UCSD-AML1 (cell line): Measurements from ENCODE around the gene PRDM5.

ENCODE experiments used
- DNase-seq: peaks from one replicate; lab custom pipeline; 2025; ENCODE audit not compliant: unreplicated experiment; lab: John Stamatoyannopoulos, UW

Gene PRDM5

DNA sequence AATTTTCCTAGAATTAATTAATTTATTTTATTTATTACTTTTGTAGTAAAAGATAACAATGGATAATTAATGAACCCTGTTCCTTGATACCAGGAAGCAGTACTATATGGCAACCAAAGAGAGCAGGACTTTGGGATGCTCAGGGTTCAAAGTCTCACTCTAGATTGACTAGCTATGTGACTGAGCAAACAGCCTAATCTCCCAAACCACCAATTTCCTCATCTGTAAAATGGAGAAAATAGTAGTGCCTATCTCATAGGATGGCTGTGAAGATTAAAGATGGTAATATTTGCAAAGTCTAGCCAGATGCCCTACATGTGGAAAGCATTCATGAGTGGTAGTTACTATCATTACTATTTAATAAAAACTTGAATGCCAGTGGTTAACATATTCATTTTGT, 97.6 kb downstream of the PRDM5 start:
- no peak for DNase-seq

DNA sequence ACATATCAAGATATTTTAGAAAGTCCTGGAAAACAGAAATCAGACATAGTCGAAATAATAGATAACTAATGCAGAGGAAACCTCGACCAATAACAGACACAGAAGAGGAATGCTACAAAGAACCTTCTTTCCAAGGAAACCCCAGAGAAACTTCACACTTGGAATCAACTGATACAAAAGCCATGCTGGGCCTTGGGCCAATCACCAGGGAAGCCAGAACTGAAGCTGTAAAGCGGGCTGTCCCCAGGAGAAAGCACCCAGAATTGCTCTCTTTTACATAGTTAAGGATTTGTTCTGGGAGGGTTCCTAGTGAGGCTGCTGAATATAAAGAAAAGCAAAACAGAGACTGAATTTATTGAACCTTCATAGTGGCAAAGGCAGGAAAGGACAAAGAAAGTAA, 100.5 kb downstream of the PRDM5 start:
- DNase-seq, result no peak

DNA sequence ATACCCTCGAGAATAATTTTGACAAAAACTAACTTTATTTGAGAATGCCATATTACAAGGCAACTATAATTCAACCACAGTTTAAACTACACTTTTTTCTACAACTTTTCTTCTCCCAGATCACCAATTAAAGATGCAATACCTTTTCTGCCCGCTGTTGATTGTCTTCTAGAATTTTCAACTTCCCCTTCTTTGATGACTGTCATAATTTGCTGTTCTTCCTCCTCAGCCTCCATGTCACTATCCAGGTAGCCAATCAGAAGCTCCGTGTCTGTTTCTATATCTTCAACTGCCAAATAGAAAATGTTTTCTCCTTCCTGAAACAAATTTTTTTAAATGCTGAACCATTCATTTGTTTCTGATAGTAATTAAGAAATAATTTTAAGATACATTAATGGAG, 101.5 kb downstream of the PRDM5 start:
- DNase-seq, result no peak

DNA sequence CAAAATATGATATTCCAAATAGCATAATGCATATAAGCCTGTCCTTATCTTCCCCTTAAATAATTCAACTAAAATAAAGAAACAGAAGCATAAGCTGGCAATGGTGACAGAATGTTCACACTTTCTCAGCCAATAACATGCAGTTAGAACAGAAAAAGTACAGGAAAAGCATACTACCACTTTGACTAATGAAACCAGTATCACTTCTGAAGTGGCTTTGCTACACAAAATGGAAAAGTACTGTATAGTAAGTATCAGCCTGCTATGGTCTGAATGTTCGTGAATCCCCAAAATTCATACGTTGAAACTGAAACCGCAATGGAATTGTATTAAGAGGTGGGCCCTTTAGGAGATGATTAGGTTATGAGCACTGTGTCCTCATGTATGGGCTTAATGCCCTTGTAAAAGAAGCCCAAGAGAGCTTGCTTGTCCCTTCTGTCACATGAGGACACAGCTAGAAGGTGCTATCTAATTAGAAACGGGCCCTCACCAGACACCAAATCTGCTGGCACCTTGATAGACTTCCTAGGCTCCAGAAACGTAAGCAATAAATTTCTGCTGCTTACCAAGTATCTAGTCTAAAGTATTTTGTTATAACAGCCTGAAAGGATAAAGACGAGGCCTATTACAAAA, 102.6 kb downstream of the PRDM5 start:
- DNase-seq, result no peak

DNA sequence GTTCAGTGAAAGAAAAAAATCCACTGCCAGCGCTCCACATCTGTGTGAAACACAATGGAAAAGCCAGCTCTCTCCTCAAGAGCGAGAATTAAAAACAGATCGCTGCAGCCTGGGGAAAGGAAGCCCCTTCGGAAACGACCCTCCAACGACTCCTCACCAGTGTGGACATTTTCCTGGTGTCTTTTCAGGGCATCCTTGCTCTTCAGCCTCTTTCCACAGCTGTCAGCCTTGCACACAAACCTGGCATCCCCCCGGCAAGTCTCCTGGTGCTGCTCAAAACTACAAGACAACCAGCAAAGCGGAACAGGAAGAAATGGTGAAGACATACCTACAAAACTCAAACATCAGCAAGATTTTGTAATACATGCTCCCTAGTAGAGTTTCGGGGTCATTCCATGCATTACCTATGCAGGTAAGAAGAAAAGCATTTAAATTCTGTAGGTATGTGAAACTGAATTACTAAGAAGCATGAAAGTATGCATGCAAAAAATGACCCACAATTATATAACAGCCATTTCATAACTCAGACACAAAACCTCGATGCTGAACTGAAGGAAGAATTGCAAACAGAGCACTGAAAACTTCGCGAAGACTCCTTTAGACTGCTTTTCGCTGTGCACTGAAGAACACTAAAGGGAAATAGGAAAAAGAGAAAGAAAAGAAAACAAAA, 106.1 kb downstream of the PRDM5 start:
- DNase-seq, result no peak

DNA sequence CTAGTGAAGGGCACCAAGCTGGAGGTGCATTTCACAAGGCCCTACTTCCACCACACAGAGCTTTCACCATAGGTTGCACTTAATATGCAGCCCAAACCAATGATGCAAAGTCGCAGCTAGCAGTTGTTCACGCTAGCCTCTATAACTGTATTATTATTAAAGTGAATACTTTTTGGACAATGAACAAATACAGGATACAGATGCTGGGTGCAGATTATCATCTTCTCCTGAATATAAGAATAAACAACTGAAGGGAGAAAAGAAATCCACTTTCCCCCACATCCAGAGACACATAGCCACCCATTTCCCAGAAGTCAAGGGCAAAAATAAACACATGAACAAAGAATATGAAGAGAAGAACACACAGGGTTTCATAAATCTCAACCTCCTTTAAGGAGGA, 107.2 kb downstream of the PRDM5 start:
- DNase-seq, result no peak

DNA sequence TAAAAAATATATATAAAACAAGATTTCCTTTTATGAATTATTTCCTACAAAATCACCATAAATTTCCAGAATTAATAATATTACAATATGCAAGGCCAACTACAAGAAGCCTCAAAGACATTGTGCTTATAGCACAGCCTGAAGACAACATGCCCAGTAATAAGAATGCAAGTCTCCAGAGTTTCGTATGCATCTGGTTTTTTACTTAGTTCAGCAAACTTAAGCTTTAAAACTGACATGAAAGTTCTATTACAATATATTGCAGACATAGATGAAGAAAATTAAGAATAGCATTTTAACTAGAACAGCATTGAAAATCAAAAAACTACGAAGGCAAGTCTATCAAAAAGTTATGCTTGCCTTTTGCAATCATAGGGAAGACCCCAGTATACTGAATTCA, 107.6 kb downstream of the PRDM5 start:
- no peak for DNase-seq

DNA sequence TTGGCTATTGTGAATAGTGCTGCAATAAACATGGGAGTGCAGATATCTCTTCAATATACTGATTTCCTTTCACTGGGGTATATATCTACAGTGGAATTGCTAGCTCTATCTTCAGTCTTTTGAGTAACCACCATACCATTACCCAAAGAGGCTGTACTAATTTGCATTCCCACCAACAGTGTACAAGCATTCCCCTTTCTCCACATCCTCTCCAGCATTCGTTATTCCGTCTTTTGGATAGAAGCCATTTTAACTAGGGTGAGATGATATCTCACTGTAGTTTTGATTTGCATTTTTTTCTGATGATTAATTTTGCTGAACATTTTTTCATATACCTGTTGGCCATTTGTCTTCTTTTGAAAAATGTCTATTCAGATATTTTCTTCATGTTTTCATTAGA, 110.3 kb downstream of the PRDM5 start:
- no peak for DNase-seq

DNA sequence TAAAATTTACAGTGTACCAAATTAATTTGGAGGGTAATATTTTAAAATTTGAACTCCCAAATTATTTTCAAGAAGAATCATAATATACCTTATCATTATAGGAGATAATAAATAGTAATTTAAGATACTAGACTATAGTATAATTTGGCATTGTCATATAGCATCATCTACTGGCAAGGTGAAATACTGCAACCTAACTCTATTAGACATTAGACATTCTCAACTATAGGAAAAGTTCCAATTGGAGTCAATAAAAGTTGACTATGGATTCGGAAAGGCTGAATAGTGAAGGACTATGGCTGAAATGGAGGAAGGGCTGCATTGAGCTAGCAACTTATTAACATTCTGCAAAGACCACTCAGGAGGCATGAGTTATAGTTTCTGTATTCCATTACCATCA, 113.0 kb downstream of the PRDM5 start:
- DNase-seq, result no peak

DNA sequence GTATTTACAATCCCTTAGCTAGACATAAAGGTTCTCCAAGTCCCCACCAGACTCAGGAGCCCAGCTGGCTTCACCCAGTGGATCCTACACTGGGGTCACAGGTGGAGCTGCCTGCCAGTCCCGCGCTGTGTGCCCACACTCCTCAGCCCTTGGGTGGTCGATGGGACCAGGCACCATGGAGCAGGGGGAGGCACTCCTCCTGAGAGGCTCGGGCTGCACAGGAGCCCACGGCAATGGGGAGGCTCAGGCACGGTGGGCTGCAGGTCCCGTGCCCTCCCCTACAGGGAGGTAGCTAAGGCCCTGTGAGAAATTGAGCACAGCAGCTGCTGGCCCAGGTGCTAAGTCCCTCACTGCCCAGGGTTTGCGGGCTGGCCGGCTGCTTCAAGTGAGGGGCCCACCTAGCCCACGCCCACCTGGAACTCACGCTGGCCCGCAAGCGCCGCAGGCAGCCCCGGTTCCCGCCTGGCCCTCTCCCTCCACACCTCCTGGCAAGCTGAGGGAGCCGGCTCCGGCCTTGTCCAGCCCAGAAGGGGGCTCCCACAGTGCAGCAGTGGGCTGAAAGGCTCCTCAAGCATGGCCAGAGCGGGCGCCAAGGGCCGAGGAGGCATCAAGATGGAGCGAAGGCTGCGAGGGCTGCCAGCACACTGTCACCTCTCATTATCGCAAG, 113.9 kb downstream of the PRDM5 start:
- DNase-seq, result no peak

DNA sequence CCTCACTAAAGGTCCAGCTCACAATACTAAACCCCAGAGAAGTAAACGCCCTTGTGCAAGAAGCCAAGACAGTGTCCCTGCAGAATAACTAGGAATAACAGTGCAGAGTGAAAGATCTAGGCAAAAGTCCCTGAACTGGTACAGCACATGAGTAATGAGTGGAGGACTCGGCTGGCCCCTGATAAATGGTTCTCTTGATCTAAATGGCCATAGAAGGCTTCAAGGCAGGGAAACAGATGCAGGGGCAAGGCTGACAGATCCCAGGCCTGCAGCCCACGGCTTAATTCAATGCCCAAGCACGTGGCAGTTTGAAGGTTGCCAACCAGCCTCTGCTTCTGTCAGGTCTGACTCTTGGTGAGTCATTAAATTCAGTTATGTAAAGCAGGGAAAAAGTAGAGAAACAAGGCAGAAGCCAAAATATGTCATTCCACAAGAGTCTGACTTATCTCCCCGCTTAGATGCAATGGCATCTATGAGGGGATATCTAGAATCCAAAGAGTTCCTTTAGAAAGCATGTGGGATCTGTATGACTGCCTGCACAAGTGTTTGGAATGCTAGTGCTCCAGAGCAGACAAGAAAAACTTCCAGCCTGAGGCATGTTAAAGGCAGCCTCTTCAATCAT, 121.3 kb downstream of the PRDM5 start:
- DNase-seq, result no peak

DNA sequence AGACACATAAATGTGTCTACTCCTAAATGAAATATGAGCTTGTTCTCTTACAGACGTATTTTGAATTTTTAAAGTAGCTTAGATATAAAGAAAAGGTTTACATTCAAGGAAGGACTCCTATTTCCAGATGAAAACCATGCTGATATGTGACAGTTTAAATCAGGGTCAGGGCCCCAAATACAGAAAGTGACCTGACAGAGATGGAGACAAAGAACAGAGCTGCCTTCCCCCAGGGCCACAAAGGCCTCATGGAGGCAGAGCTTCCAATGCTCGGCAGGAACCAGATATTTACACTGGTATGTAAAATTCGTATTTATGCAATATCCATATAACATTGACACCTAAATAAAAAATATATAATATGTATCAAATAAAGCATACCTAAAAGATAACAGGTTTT, 124.0 kb downstream of the PRDM5 start:
- DNase-seq, result no peak

DNA sequence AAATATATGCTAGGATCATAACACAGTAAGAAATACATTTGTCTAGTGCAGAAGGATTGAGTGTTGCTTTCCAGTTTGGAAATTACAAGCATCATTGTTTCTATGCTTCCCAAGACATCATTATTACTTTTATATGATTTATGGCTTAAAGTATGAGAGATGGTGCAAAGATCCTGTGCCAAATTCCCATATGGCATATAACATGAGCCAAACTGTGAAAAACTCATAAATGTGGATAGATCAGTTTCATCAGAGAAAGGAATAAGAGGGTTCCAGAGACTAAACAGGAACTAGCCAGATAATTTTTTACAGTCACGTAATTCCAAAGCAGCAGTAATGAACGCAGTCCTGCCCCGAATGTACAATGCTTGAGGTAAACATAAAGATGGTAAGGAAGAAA, 126.3 kb downstream of the PRDM5 start:
- no peak for DNase-seq

DNA sequence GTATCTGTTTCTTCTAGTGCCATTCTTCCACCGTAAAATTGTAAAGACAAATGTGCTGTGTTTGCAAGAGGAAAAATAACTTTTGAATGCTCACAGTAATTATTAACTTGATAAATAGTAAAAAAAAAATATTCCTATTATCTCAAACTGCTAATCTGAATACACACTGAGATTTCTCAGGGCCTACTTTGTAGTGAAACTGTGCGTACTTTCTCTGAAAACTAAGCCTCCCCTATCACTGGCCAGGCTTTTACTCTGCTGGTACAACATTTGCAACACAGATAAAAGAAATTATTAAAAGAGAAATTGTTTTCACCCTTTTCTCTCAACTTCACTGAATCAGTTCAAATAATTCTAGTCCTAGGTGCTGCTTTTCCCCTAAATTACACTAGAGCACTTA, 137.3 kb downstream of the PRDM5 start:
- no peak for DNase-seq

DNA sequence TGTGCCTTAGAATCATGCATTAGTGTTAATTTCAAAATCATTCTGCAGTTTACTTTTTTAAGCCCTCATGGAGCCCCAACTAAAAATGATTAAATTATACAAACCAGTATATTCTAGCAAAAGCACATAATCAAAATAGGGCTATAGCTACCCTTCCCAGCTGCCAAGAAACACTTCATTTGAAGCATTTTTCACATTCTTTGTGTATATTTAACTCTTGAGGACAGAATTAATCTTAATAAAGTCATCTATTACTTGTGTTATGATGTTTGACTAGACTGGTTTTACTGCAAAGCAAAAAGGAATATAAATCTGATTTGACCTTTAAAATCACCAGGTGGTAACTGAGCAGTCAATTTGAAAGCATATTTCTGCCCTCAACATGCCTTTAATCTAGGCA, 145.1 kb downstream of the PRDM5 start:
- DNase-seq, result no peak

DNA sequence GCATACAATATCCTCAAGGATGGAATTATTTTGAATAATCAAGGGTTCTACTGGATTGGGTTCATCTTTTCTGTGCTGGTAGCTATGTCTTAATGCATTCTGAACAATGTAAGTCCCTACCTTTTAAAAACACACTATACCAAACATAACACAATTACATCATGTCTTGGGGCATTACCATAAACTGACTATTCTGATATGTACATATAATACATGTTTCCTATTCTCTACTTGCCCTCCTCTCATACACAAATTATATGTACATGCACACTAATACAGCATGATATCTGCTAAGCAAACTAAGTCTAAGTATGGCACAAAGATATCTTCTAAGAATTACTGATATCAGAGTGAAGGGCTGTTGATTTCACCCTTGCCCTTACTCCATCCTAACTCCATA, 147.1 kb downstream of the PRDM5 start:
- DNase-seq, result no peak

DNA sequence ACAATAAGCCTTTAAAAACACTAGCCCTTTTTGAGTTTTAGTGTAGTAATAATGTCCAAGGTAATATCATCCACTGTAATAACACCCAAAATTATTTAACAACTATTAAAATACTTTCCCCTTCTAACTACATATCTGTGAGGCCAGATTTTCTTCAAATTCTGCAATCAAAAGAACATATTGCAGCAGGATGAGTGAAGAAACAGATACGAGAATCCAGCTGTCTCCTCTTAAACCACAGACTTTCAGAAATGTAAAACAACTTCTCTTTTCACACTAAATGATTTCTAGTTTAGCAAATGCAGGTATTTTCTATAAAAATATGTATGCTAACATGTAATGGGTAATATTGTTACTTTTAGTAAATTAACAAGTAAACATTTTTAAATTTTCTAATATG, 148.9 kb downstream of the PRDM5 start:
- no peak for DNase-seq

DNA sequence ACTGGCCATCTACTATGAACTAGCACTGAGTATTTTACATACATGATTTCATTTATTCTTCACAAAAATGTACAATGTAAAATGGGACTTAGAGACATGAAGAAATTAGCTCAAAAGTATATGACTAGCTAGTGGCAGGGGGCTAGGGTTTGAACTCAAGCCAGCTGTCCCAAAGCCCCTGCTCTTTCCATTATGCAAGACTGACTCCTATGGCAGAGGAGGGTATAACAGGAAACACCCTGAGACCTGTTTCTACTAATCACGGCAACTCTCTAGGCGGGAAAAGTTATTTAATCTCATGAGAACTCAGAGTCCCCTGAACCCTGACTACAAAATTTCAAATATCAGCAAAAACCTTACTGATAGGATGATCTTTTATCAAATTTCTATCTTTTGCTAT, 150.6 kb downstream of the PRDM5 start:
- DNase-seq, result no peak

DNA sequence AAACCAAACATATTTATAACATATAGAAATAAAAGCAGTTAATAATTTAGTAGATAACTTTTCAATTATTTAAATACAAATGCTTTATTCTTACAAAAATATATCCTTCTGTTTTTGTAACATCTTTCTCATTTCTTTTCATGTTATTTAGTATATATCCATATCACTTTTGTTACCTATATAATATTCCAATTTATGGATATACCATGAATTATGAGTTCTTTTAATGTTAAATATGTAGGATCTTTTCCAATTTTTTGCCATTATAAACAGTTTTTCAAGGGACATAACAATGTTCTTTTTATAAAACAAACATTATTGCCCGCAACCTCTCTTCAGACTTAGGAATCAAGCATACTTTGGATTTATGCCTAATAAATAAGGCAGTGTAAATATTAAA, 151.6 kb downstream of the PRDM5 start:
- no peak for DNase-seq

DNA sequence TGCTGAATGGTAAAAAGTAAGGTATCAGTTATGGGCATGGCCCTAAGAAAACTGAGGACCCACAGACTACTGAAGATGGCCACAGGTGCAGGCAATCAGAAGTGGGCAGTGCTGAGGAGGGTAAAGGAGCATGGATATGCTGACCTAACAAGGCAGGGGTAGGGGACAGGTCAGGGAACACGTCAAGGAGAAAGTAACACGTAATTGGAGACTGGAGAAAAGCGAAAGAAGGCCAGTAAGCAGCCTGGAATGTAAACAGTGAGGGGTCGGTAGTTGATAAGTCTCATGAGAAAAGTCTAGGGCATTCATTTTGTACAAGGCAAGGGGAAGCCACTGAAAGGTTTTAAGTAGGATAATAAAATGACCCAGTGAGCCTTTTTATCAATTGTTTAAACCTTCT, 153.3 kb downstream of the PRDM5 start:
- no peak for DNase-seq

DNA sequence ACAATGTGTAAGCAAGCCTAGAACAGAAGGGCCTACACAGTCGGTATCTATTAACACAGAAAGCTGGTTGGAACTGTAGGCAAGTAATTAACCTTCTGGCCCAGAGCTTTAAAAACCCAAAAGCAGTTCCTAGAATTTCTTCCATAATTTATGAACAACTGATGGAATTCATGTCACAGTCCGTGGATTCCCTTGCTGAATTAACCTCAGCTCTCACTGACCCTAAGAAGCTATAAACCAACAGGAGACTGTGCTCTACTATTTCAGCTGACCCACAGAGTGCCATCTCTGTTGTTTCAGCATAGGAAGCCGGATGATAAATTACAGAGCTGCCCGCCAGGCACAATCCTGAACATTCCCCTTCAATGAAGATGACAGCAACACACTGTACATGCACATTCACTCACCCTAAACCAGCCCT, 157.3 kb downstream of the PRDM5 start:
- no peak for DNase-seq

DNA sequence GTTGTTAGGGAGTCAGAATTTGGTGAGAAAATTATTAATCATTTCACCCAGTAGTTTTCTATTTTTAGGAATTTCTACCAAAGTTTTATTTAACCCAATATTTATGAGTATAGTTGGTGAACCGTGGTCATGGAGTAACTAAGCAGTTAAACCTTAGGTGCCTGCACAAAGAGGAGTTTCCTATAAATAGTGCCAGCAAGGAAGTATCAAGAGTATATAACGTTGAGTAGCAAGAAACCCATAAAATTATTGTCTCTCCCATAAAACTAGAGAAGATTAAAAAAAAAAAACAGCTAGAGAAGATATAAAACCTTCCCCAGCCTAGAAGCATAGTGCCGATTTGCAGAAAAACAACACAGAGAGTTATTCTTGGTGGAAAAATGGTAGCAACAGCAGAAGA, 158.9 kb downstream of the PRDM5 start:
- DNase-seq, result no peak
